GM12878 (cell line): Measurements from ENCODE around the gene NDC80. TPM values are rescaled to one million over a fixed set of nuclear protein-coding genes. Genes with fewer than 3 reads are reported as not detected.

Experiments used
- ATAC-seq: fragments of 200-7000 bp; cut with Tn5 transposase; 3 replicates; pipeline ENCODE4 v1.9.1; 2020; ENCODE audit warnings: mild to moderate bottlenecking, moderate library complexity
- BruUV-seq: library from RNA; stranded (reverse); fragments of 400-500 nt; replicated peaks from 2 replicates; lab custom pipeline; 2021; lab: Mats Ljungman, UMichigan
- CTCF ChIA-PET: fragments of 300-600 bp; sonication (Branson Sonifier 250); formaldehyde crosslinking; extraction: SDS; loops from one replicate; lab custom pipeline; 2021; ENCODE audit warnings: inconsistent platforms; lab: Yijun Ruan, JAX
- POLR2A ChIA-PET: fragments of 350-600 bp; formaldehyde crosslinking; extraction: SDS; loops from one replicate; lab custom pipeline; 2021; ENCODE audit warnings: inconsistent platforms; lab: Charles Lee
- RAD21 ChIA-PET: fragments of 300-600 bp; sonication (Branson Sonifier 250); formaldehyde crosslinking; loops from one replicate; lab custom pipeline; 2023; ENCODE audit warnings: antibody characterized with exemption; ENCODE audit not compliant: unreplicated experiment; lab: Charles Lee
- SMC1A ChIA-PET: fragments of 300-600 bp; sonication (Branson Sonifier 250); formaldehyde crosslinking; loops from one replicate; lab custom pipeline; 2023; ENCODE audit not compliant: unreplicated experiment, uncharacterized antibody; lab: Charles Lee
- DNase-seq: peaks from one replicate; pipeline ENCODE4 v3.0.0-alpha.2; 2011; ENCODE audit warnings: low read depth, low spot score
- FAIRE-seq: peaks from 3 replicates; lab custom pipeline; 2011; peaks lifted over from hg19 to GRCh38; lab: Jason Lieb, UNC
- H2AFZ ChIP-seq: 2 replicates; pipeline ENCODE4 v1.6.0; 2011; ENCODE audit warnings: low read depth, low read length, control low read depth; ENCODE audit not compliant: control insufficient read depth
- H3K27ac ChIP-seq: 2 replicates; pipeline ENCODE4 v1.5.1; 2011; ENCODE audit warnings: control low read depth; ENCODE audit not compliant: control insufficient read depth, insufficient read depth
- H3K27me3 ChIP-seq, 2 experiments: replicated peaks in 1 of 2; 2 replicates each; pipeline versions ENCODE4 v1.6.0 to v1.6.1; 2011; ENCODE audit warnings: low read length in 1 of 2; ENCODE audit not compliant: control insufficient read depth in 2 of 2, insufficient read depth in 2 of 2
- H3K36me3 ChIP-seq, 2 experiments: 2 replicates each; pipeline ENCODE4 v1.5.1; 2011; ENCODE audit warnings: low read length in 1 of 2; ENCODE audit not compliant: control insufficient read depth in 2 of 2, insufficient read depth in 2 of 2
- H3K4me1 ChIP-seq: 2 replicates; pipeline ENCODE4 v1.6.1; 2011; ENCODE audit warnings: mild to moderate bottlenecking, low read length, moderate library complexity, mixed read lengths; ENCODE audit not compliant: control insufficient read depth, insufficient read depth
- H3K4me2 ChIP-seq: 2 replicates; pipeline ENCODE4 v1.6.0; 2011; ENCODE audit warnings: control low read depth; ENCODE audit not compliant: control insufficient read depth, insufficient read depth
- H3K4me3 ChIP-seq: fragments of 200-600 bp; sonication (generic); 2 replicates; pipeline ENCODE4 v1.5.1; 2016
- H3K79me2 ChIP-seq: 2 replicates; pipeline ENCODE4 v1.6.0; 2011; ENCODE audit warnings: low read length; ENCODE audit not compliant: control insufficient read depth, insufficient read depth
- H3K9ac ChIP-seq: 2 replicates; pipeline ENCODE4 v1.8.0; 2011; ENCODE audit warnings: low read length, control low read depth, mixed read lengths; ENCODE audit not compliant: control insufficient read depth, insufficient read depth
- H3K9me3 ChIP-seq: replicated peaks from 3 replicates; pipeline ENCODE4 v1.5.1; 2011; ENCODE audit warnings: mild to moderate bottlenecking, low read length; ENCODE audit not compliant: control insufficient read depth, insufficient read depth
- H4K20me1 ChIP-seq: 2 replicates; pipeline ENCODE4 v1.6.0; 2011; ENCODE audit not compliant: control insufficient read depth, insufficient read depth
- BHLHE40 ChIP-seq, 2 experiments: fragments of 450-650 bp in 1 of 2; IDR thresholded peaks; 2 replicates each; pipeline ENCODE4 v1.6.1; 2011 to 2017; ENCODE audit warnings: low read depth in 2 of 2, borderline replicate concordance in 1 of 2, improper control_type of control experiment in 1 of 2, low read length in 1 of 2, mild to moderate bottlenecking in 1 of 2
- BMI1 ChIP-seq: fragments of 450-650 bp; IDR thresholded peaks from 2 replicates; pipeline ENCODE4 v1.6.1; 2016; ENCODE audit warnings: mild to moderate bottlenecking, moderate library complexity, borderline replicate concordance
- CEBPB ChIP-seq, 2 experiments: fragments of 150-350 bp in 1 of 2; IDR thresholded peaks; 2 replicates each; pipeline ENCODE4 v1.6.1; 2012 to 2014; ENCODE audit warnings: low read depth in 2 of 2, low read length in 2 of 2, borderline replicate concordance in 1 of 2, inconsistent platforms in 1 of 2
- CHD2 ChIP-seq: IDR thresholded peaks from 2 replicates; pipeline ENCODE4 v1.6.1; 2011; ENCODE audit warnings: low read depth, low read length, improper control_type of control experiment, borderline replicate concordance
- CREB1 ChIP-seq: IDR thresholded peaks from 2 replicates; pipeline ENCODE4 v1.6.1; 2012; ENCODE audit warnings: low read depth, mild to moderate bottlenecking, inconsistent platforms
- CREM ChIP-seq: IDR thresholded peaks from 2 replicates; pipeline ENCODE4 v1.6.1; 2014; ENCODE audit warnings: antibody characterized with exemption, low read depth
- EGR1 ChIP-seq, 2 experiments: IDR thresholded peaks; 1 replicate in 1 of 2; 2 replicates in 1 of 2; pipeline ENCODE4 v1.6.1; 2011 to 2012; ENCODE audit warnings: low read depth in 2 of 2, low read length in 2 of 2, borderline replicate concordance in 1 of 2, mild to moderate bottlenecking in 1 of 2, moderate library complexity in 1 of 2
- ESRRA ChIP-seq: IDR thresholded peaks from 2 replicates; pipeline ENCODE4 v1.6.1; 2012; ENCODE audit warnings: mild to moderate bottlenecking, low read length, improper control_type of control experiment
- FOS ChIP-seq: IDR thresholded peaks from 3 replicates; pipeline ENCODE4 v1.6.1; 2011; ENCODE audit warnings: borderline replicate concordance; ENCODE audit not compliant: insufficient read length; ENCODE audit errors: extremely low read depth
- IKZF2 ChIP-seq, 2 experiments: fragments of 450-650 bp; IDR thresholded peaks; 2 replicates each; pipeline ENCODE4 v1.6.1; 2017; ENCODE audit warnings: mild to moderate bottlenecking in 2 of 2, moderate library complexity in 2 of 2
- KDM1A ChIP-seq: fragments of 200-600 bp; sonication (generic); IDR thresholded peaks from 2 replicates; pipeline ENCODE4 v1.6.1; 2016; ENCODE audit warnings: borderline replicate concordance
- PRDM15 ChIP-seq: fragments of 450-650 bp; formaldehyde crosslinking; IDR thresholded peaks from 2 replicates; pipeline ENCODE4 v1.4.0; 2020; ENCODE audit warnings: mild to moderate bottlenecking, moderate library complexity
- RAD21 ChIP-seq: IDR thresholded peaks from 2 replicates; pipeline ENCODE4 v1.6.1; 2011; ENCODE audit warnings: mild to moderate bottlenecking, low read depth, low read length, moderate library complexity; ENCODE audit not compliant: insufficient read depth
- SUPT20H ChIP-seq: IDR thresholded peaks from 2 replicates; pipeline ENCODE4 v1.6.1; 2011; ENCODE audit warnings: low read depth, mild to moderate bottlenecking, low read length, moderate library complexity, borderline replicate concordance; ENCODE audit not compliant: control insufficient read depth
- WGBS: methylation state at CpG from one replicate; pipeline ENCODE4 v1.1.6; 2016; ENCODE audit warnings: low lambda C conversion rate; ENCODE audit not compliant: insufficient replicate concordance, insufficient coverage; ENCODE audit errors: missing lambda C conversion rate; 5-methylcytosine and 5-hydroxymethylcytosine counted together
- in situ Hi-C: fragments of 300-500 bp; cut with MboI; formaldehyde crosslinking; loops from 9 replicates; pipeline ENCODE4 v1.14.3; 2018; ENCODE audit warnings: mixed read lengths
- intact Hi-C: fragments of 100-400 bp; cut with micrococcal nuclease; formaldehyde crosslinking; loops from one replicate; pipeline ENCODE4 v1.14.2; 2022; ENCODE audit not compliant: unreplicated experiment
- polyA plus RNA-seq, 11 experiments: library from polyadenylated mRNA; depleted of rRNA in 4 of 11; unstranded in 6 of 11; stranded (reverse) in 5 of 11; fragments of >200 nt; fragmentation: Nextera tagmentation in 4 of 11; fragmentation: Illumina TruSeq in 1 of 11; extraction: Ambion mirVana in 4 of 11; extraction: Trizol in 1 of 11; gene quantifications; 1 replicate in 1 of 11; 2 replicates in 10 of 11; pipeline versions ENCODE4 v1.2.1 to v1.2.3, GENCODE V29; 2011 to 2016; ENCODE audit warnings: inconsistent platforms in 2 of 11, missing spikeins in 2 of 11, low read depth in 1 of 11
- total RNA-seq, 4 experiments: library from RNA; depleted of rRNA in 3 of 4; stranded (reverse); fragments of >200 nt in 3 of 4; fragmentation: Illumina TruSeq in 1 of 4; extraction: Trizol in 1 of 4; gene quantifications; 2 replicates each; pipeline versions ENCODE4 v1.2.1 to v1.2.3, GENCODE V29; 2013 to 2021
- TF ChIP-seq, protein P1 (sequence below): fragments of 450-650 bp; IDR thresholded peaks from 2 replicates; pipeline ENCODE4 v1.6.1; 2014; ENCODE audit warnings: mild to moderate bottlenecking

The NDC80 gene
- total and polyA plus RNA-seq, 10 of the 15 experiments (the other 5 are each of a cell fraction or from before 2014, with no cell fraction given): 36.5 to 80.8 (median 54.7) TPM

DNA sequence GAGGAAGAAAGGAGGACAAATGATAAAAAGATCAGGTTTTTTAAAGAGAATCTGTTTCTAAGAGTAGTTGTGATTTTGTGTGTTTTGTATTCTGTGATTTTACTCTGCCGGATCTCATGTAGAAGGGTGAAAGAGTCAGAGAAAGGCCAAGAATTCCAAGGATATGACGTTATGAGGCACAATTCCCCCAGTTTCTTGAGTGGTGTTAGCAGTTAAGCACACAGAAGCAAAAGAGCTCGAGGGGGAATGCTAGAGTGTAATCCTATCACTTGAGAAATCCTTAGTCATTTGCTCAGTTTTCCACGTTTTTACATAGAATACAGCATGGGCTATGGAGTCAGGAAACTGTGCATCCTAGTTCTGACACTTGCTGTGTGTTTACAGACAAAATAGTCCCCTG, 34.9 kb upstream of the NDC80 start:
- no TSS peak for BruUV-seq
- Histone ChIP-seq H3K79me2 (no peaks in the 10 kb centered on the region), H3K27me3 (no peaks in the 10 kb centered on the region), H3K4me3 (no peak overlapping the region), H2AFZ (no peak overlapping the region), H3K4me1 (no peaks in the 10 kb centered on the region), H3K27ac (no peak overlapping the region), H3K36me3 (peaks cover 0 to 2% of the 10 kb centered on the region in 2 experiments; a peak in 2 of 4 replicates), H4K20me1 (no peaks in the 10 kb centered on the region), H3K9ac (no peak overlapping the region), H3K4me2 (no peak overlapping the region), H3K9me3 (no peaks in the 10 kb centered on the region)
- TF ChIP-seq EGR1 (IDR thresholded peaks at IDR 0.05; ENCODE audit: borderline replicate concordance in 1 of 2, low read depth in 2 of 2, low read length in 2 of 2): no peak
- TF ChIP-seq CREB1: no peak
- TF ChIP-seq BMI1: no peak
- TF ChIP-seq SUPT20H: no peak
- TF ChIP-seq IKZF2 (IDR thresholded peaks at IDR 0.05): no peak
- TF ChIP-seq CREM: no peak
- no peak for TF ChIP-seq PRDM15 (CRISPR knock-in tag)
- TF ChIP-seq ESRRA: no peak
- TF ChIP-seq CHD2: no peak
- TF ChIP-seq CEBPB (IDR thresholded peaks at IDR 0.05; ENCODE audit: borderline replicate concordance in 1 of 2, low read depth in 2 of 2, low read length in 2 of 2): no peak
- TF ChIP-seq FOS: no peak
- no peak for TF ChIP-seq RAD21
- TF ChIP-seq, protein P1, sequence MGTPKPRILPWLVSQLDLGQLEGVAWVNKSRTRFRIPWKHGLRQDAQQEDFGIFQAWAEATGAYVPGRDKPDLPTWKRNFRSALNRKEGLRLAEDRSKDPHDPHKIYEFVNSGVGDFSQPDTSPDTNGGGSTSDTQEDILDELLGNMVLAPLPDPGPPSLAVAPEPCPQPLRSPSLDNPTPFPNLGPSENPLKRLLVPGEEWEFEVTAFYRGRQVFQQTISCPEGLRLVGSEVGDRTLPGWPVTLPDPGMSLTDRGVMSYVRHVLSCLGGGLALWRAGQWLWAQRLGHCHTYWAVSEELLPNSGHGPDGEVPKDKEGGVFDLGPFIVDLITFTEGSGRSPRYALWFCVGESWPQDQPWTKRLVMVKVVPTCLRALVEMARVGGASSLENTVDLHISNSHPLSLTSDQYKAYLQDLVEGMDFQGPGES: no peak
- TF ChIP-seq KDM1A: no peak
- TF ChIP-seq BHLHE40 (IDR thresholded peaks at IDR 0.05; ENCODE audit: borderline replicate concordance in 1 of 2, low read depth in 2 of 2, low read length in 1 of 2): no peak
- POLR2A ChIA-PET: no interaction called here
- in situ Hi-C loops (no loop called here), intact Hi-C loops (no loop called here)
- no peak for FAIRE-seq
- RAD21 ChIA-PET: no interaction called here
- DNase-seq: no peak
- SMC1A ChIA-PET: interaction anchor here (2.2 to 2.9 kb wide), 3 partner anchors 10 to 432 kb away, joined by 6 to 10 read pairs (median 8); no protein-coding TSS in a partner anchor
- 90% methylated on average over 4 of the region's 4 CpGs for WGBS
- ATAC-seq: no peak
- CTCF ChIA-PET: interaction anchor here (1.1 to 2.3 kb wide), 2 partner anchors 11 to 431 kb away, joined by 4 to 14 read pairs; no protein-coding TSS in a partner anchor
